SU-DHL-6 (cell line): ENCODE data around the gene LRP1.

ENCODE experiments used
- H2AFZ ChIP-seq: fragments of 200-600 bp; sonication (generic); 2 replicates; pipeline ENCODE4 v1.6.1; 2014; ENCODE audit warnings: low read depth, mild to moderate bottlenecking, moderate library complexity, mixed read lengths, antibody characterized with exemption, low read length; ENCODE audit not compliant: severe bottlenecking
- H3F3A ChIP-seq: fragments of 200-600 bp; shearing (Covaris generic); 2 replicates; pipeline ENCODE4 v1.6.0; 2016; ENCODE audit warnings: antibody characterized with exemption, mild to moderate bottlenecking; ENCODE audit not compliant: insufficient read depth
- H3K27ac ChIP-seq: fragments of 200-600 bp; sonication (generic); 2 replicates; pipeline ENCODE4 v1.5.1; 2016; ENCODE audit warnings: low read depth, mild to moderate bottlenecking, low read length, moderate library complexity, mixed read lengths
- H3K27me3 ChIP-seq: fragments of 200-600 bp; sonication (generic), shearing (Covaris generic); 2 replicates; pipeline ENCODE4 v1.6.0; 2014; ENCODE audit warnings: mild to moderate bottlenecking, low read length
- H3K36me3 ChIP-seq: fragments of 200-600 bp; sonication (generic); 2 replicates; pipeline ENCODE4 v1.6.1; 2014; ENCODE audit warnings: mild to moderate bottlenecking, low read length, mixed read lengths
- H3K4me2 ChIP-seq: fragments of 300-600, 200-600 bp; shearing (Covaris generic), sonication (generic); 2 replicates; pipeline ENCODE4 v1.6.0; 2014; ENCODE audit warnings: low read length, low read depth, mild to moderate bottlenecking; ENCODE audit not compliant: poor library complexity, severe bottlenecking
- H3K4me3 ChIP-seq: fragments of 200-600 bp; sonication (generic); 2 replicates; pipeline ENCODE4 v1.5.1; 2014; ENCODE audit warnings: antibody characterized with exemption, low read length, mild to moderate bottlenecking, mixed read lengths; ENCODE audit not compliant: insufficient read depth, poor library complexity, severe bottlenecking
- H3K79me2 ChIP-seq: fragments of 200-600 bp; sonication (generic); 2 replicates; pipeline ENCODE4 v1.6.1; 2014; ENCODE audit warnings: mild to moderate bottlenecking, low read length, moderate library complexity; ENCODE audit not compliant: insufficient read depth
- H3K9ac ChIP-seq: fragments of 200-600 bp; sonication (generic); 2 replicates; pipeline ENCODE4 v1.7.0; 2014; ENCODE audit warnings: mild to moderate bottlenecking, low read length
- H3K9me2 ChIP-seq: fragments of 200-600 bp; sonication (generic); replicated peaks from 2 replicates; pipeline ENCODE4 v1.6.1; 2014; ENCODE audit warnings: low read length; ENCODE audit not compliant: insufficient read depth
- H3K9me3 ChIP-seq: fragments of 200-600 bp; sonication (generic); 2 replicates; pipeline ENCODE4 v1.6.1; 2014; ENCODE audit warnings: low read length, mixed read lengths; ENCODE audit not compliant: insufficient read depth
- H4K20me1 ChIP-seq: fragments of 200-600 bp; sonication (generic); 2 replicates; pipeline ENCODE4 v1.6.1; 2014; ENCODE audit warnings: low read depth, mild to moderate bottlenecking, antibody characterized with exemption, low read length, moderate library complexity, mixed read lengths
- CTCF ChIP-seq: fragments of 200-600 bp; sonication (generic); IDR thresholded peaks from one replicate; pipeline ENCODE4 v1.5.1; 2017; ENCODE audit warnings: antibody characterized with exemption, mild to moderate bottlenecking, low read length, moderate library complexity; ENCODE audit not compliant: insufficient read depth, poor library complexity, severe bottlenecking
- EZH2phosphoT487 ChIP-seq: fragments of 200-600 bp; sonication (generic), shearing (Covaris generic); conservative IDR thresholded peaks from 2 replicates; pipeline ENCODE4 v1.6.1; 2018; ENCODE audit warnings: mild to moderate bottlenecking, antibody characterized with exemption, low read length, moderate library complexity, mixed read lengths

The LRP1 gene

GRCh38 chr12:57093415-57094207 is 34.7 kb upstream of the LRP1 start:
- Histone ChIP-seq H3K4me2 (peak overlapping the region; percentile 51), H2AFZ (no peak overlapping the region), H3K4me3 (peak overlapping the region; percentile 1), H3K36me3 (peaks cover 3% of the 10 kb centered on the region; the same call in 1 of the 2 replicates), H3K9me2 (no peaks in the 10 kb centered on the region), H3K27me3 (no peaks in the 10 kb centered on the region), H3K9me3 (no peaks in the 10 kb centered on the region), H4K20me1 (no peaks in the 10 kb centered on the region), H3K9ac (peak overlapping the region; percentile 49), H3K27ac (peak overlapping the region; percentile 74), H3F3A (peaks cover 33% of the 10 kb centered on the region), H3K79me2 (peaks cover 9% of the 10 kb centered on the region; the same call in 1 of the 2 replicates)
- peak; percentile 62 for TF ChIP-seq CTCF
- no peak for TF ChIP-seq EZH2phosphoT487

- TF ChIP-seq CTCF (no peak), EZH2phosphoT487 (no peak)
- Histone ChIP-seq H2AFZ (no peak overlapping the region), H3F3A (peaks cover 33% of the 10 kb centered on the region), H4K20me1 (no peaks in the 10 kb centered on the region), H3K9ac (peak overlapping the region; percentile 49; the same call in 1 of the 2 replicates), H3K4me2 (peak overlapping the region; percentile 51), H3K36me3 (peaks cover 3% of the 10 kb centered on the region; the same call in 1 of the 2 replicates), H3K4me3 (no peak overlapping the region), H3K27ac (peak overlapping the region; percentile 74), H3K9me2 (no peaks in the 10 kb centered on the region), H3K27me3 (no peaks in the 10 kb centered on the region), H3K79me2 (peaks cover 5% of the 10 kb centered on the region; the same call in 1 of the 2 replicates), H3K9me3 (no peaks in the 10 kb centered on the region)
Measured at GRCh38 chr12:57094208-57095160, 33.8 kb upstream of the LRP1 start.

- no peak overlapping the region for H3K4me2 ChIP-seq
- peak overlapping the region; percentile 74 for H3K27ac ChIP-seq
- no peak overlapping the region for H3K9ac ChIP-seq
- no peak for TF ChIP-seq CTCF
- no peak for TF ChIP-seq EZH2phosphoT487
- no peak overlapping the region for H3K4me3 ChIP-seq
- peaks cover 33% of the 10 kb centered on the region for H3F3A ChIP-seq
- peaks cover 3% of the 10 kb centered on the region; the same call in 1 of the 2 replicates for H3K36me3 ChIP-seq
- H4K20me1 ChIP-seq, result no peaks in the 10 kb centered on the region
- H2AFZ ChIP-seq, result no peak overlapping the region
- no peaks in the 10 kb centered on the region for H3K9me2 ChIP-seq
- H3K27me3 ChIP-seq, result no peaks in the 10 kb centered on the region
- no peaks in the 10 kb centered on the region for H3K9me3 ChIP-seq
- H3K79me2 ChIP-seq, result no peaks in the 10 kb centered on the region
Measured at GRCh38 chr12:57095440-57095839, 32.8 kb upstream of the LRP1 start.
